HL-60 (cell line): ENCODE results near the gene PRLR.

Experiments used
- DNase-seq, 2 experiments: peaks; one replicate each; pipeline ENCODE4 v3.0.0-alpha.2; 2010 to 2020; ENCODE audit warnings: low read depth in 1 of 2, low spot score in 1 of 2
- H3K27ac ChIP-seq: fragments of 250-450 bp; sonication (Bioruptor Pico); replicated peaks from 2 replicates; pipeline ENCODE4 v1.5.1; 2020; ENCODE audit warnings: mild to moderate bottlenecking, moderate library complexity
- H3K27me3 ChIP-seq: fragments of 250-450 bp; sonication (Bioruptor Pico); 2 replicates; pipeline ENCODE4 v1.5.1; 2021; ENCODE audit warnings: mild to moderate bottlenecking, moderate library complexity; ENCODE audit not compliant: insufficient read depth, poor library complexity, severe bottlenecking
- H3K4me3 ChIP-seq: replicated peaks from 2 replicates; pipeline ENCODE4 v1.5.1; 2011; ENCODE audit warnings: mild to moderate bottlenecking, control low read depth, low read length; ENCODE audit not compliant: insufficient read depth
- CTCF ChIP-seq: IDR thresholded peaks from one replicate; pipeline ENCODE4 v1.5.1; 2011; ENCODE audit warnings: low read length, control low read depth, inconsistent platforms; ENCODE audit not compliant: insufficient read depth
- GABPA ChIP-seq: IDR thresholded peaks from 2 replicates; pipeline ENCODE4 v1.6.1; 2012; ENCODE audit warnings: low read depth
- POLR2AphosphoS5 ChIP-seq: IDR thresholded peaks from 2 replicates; pipeline ENCODE4 v1.6.1; 2012; ENCODE audit warnings: low read depth
- REST ChIP-seq: IDR thresholded peaks from 2 replicates; pipeline ENCODE4 v1.6.1; 2012; ENCODE audit warnings: low read depth; ENCODE audit not compliant: insufficient replicate concordance
- SPI1 ChIP-seq: IDR thresholded peaks from 2 replicates; pipeline ENCODE4 v1.6.1; 2012; ENCODE audit warnings: low read depth, mild to moderate bottlenecking, borderline replicate concordance

Gene PRLR

GRCh38 chr5:35232124-35232523 is 1.8 kb upstream of the PRLR start:
- Histone ChIP-seq H3K4me3 (no peak overlapping the region), H3K27ac (no peak overlapping the region), H3K27me3 (no peaks in the 10 kb centered on the region)
- TF ChIP-seq REST = no peak
- TF ChIP-seq CTCF = no peak
- TF ChIP-seq POLR2AphosphoS5 = no peak
- TF ChIP-seq GABPA = no peak
- TF ChIP-seq SPI1 = no peak
- no peak for DNase-seq

GRCh38 chr5:35229076-35230037 is 930 bp downstream of the PRLR start:
- Histone ChIP-seq H3K27me3 (no peaks in the 10 kb centered on the region), H3K4me3 (peak overlapping the region; percentile 62), H3K27ac (no peak overlapping the region)
- no peak for TF ChIP-seq REST
- no peak for TF ChIP-seq GABPA
- no peak for TF ChIP-seq POLR2AphosphoS5
- TF ChIP-seq CTCF = no peak
- TF ChIP-seq SPI1 = no peak
- peak; percentile 17 to 30 for DNase-seq

- no peak for DNase-seq
- TF ChIP-seq SPI1 (no peak), REST (no peak), GABPA (no peak)
- Histone ChIP-seq H3K4me3 (no peak overlapping the region), H3K27me3 (no peaks in the 10 kb centered on the region), H3K27ac (no peak overlapping the region)
These were observed 2.0 kb downstream of the PRLR start for GRCh38 chr5:35228310-35228709.
